Measurements from ENCODE around the gene NUTF2.

NUTF2 gene

DNA sequence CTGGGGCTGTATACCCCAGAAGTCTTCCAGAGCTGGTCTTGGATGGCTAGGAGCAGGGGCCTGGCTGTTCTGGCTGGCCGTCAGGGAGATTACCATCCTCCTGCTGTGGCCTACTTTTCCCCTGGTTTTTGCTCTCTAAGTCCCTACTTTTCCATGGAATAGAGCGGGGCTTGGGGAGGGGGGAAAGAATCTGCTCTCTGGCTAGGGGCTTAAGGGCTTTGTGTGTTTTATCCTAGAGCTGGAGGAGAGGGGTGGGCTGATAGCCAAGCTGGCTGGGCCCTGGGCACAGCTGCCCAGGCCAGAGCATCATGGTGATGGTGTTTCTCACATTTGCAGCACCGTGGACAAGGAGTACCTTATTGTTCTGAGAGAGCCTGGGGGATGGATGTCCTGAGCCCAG lies 41.6 kb downstream of the NUTF2 start:
- Histone ChIP-seq H3K79me1 (ENCODE audit: low read length) (peaks cover under 1% of the 10 kb centered on the region), H3K4me2 (ENCODE audit: low read length) (no peak overlapping the region), H3K36me3 (ENCODE audit: control insufficient read depth, insufficient read depth, low read length) (no peaks in the 10 kb centered on the region), H3K4ac (ENCODE audit: low read depth, low read length) (no peak overlapping the region), H2BK15ac (replicated peaks; ENCODE audit: low read depth) (no peak overlapping the region), H4K5ac (ENCODE audit: low read length) (no peak overlapping the region), H3K4me1 (ENCODE audit: control insufficient read depth, low read depth, low read length) (peaks cover 3% of the 10 kb centered on the region), H3K18ac (ENCODE audit: low read length) (no peak overlapping the region), H2BK120ac (ENCODE audit: low read depth, low read length) (no peak overlapping the region), H2BK5ac (ENCODE audit: low read length) (no peak overlapping the region), H4K8ac (ENCODE audit: low read depth, low read length) (no peak overlapping the region), H3K4me3 (ENCODE audit: low read length) (no peak overlapping the region), H3K27ac (ENCODE audit: low read depth, low read length) (no peak overlapping the region), H3K27me3 (ENCODE audit: insufficient read depth, low read length, poor library complexity) (no peaks in the 10 kb centered on the region), H3K23ac (ENCODE audit: low read length) (no peak overlapping the region), H3K79me2 (ENCODE audit: control insufficient read depth, insufficient read depth, low read length) (peaks cover 1% of the 10 kb centered on the region), H3K9ac (ENCODE audit: low read length) (no peak overlapping the region), H3K56ac (ENCODE audit: low read length) (no peak overlapping the region), H2AK5ac (ENCODE audit: low read length) (no peak overlapping the region)
- no peak for DNase-seq
- no CpG with 5 or more reads among the region's 3 CpGs for WGBS (ENCODE audit: extremely low coverage, insufficient coverage, low lambda C conversion rate)

DNA sequence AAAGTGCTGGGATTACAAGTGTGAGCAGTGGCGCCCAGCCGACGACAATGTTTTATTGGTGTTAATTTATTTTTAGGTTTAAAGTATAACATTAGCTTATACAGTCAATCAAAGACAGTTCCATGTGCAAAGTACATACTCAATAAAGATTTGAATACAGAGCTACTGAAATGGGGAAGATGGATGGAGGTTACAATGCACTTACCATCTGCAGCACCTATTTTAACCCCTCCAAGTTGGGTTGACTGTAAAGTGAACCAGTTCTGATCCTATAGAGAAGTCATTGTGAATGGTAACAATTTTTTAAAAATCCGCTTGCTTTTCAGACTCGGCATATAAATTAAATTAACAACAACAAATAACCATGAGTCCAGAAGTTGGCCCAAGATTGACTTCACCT lies 45.6 kb downstream of the NUTF2 start:
- H4K8ac ChIP-seq (ENCODE audit: low read depth, low read length): no peak overlapping the region
- H3K23ac ChIP-seq (ENCODE audit: low read length): no peak overlapping the region
- no peak overlapping the region for H3K4me3 ChIP-seq (ENCODE audit: low read length)
- H3K36me3 ChIP-seq (ENCODE audit: control insufficient read depth, insufficient read depth, low read length): no peaks in the 10 kb centered on the region
- H3K79me1 ChIP-seq (ENCODE audit: low read length): peaks cover 19% of the 10 kb centered on the region
- no peak for DNase-seq
- no peak overlapping the region for H2BK15ac ChIP-seq (replicated peaks; ENCODE audit: low read depth)
- no peak overlapping the region for H3K4ac ChIP-seq (ENCODE audit: low read depth, low read length)
- no peak overlapping the region for H2AK5ac ChIP-seq (ENCODE audit: low read length)
- H3K4me2 ChIP-seq (ENCODE audit: low read length): no peak overlapping the region
- WGBS (ENCODE audit: extremely low coverage, insufficient coverage, low lambda C conversion rate): no CpG with 5 or more reads among the region's 5 CpGs
- no peak overlapping the region for H4K5ac ChIP-seq (ENCODE audit: low read length)
- no peak overlapping the region for H2BK120ac ChIP-seq (ENCODE audit: low read depth, low read length)
- H3K27me3 ChIP-seq (ENCODE audit: insufficient read depth, low read length, poor library complexity): no peaks in the 10 kb centered on the region
- H2BK5ac ChIP-seq (ENCODE audit: low read length): no peak overlapping the region
- H3K9ac ChIP-seq (ENCODE audit: low read length): peak overlapping the region; percentile 49
- H3K27ac ChIP-seq (ENCODE audit: low read depth, low read length): no peak overlapping the region
- H3K56ac ChIP-seq (ENCODE audit: low read length): no peak overlapping the region
- H3K4me1 ChIP-seq (ENCODE audit: control insufficient read depth, low read depth, low read length): peaks cover 3% of the 10 kb centered on the region
- peaks cover 24% of the 10 kb centered on the region for H3K79me2 ChIP-seq (ENCODE audit: control insufficient read depth, insufficient read depth, low read length)
- no peak overlapping the region for H3K18ac ChIP-seq (ENCODE audit: low read length)

DNA sequence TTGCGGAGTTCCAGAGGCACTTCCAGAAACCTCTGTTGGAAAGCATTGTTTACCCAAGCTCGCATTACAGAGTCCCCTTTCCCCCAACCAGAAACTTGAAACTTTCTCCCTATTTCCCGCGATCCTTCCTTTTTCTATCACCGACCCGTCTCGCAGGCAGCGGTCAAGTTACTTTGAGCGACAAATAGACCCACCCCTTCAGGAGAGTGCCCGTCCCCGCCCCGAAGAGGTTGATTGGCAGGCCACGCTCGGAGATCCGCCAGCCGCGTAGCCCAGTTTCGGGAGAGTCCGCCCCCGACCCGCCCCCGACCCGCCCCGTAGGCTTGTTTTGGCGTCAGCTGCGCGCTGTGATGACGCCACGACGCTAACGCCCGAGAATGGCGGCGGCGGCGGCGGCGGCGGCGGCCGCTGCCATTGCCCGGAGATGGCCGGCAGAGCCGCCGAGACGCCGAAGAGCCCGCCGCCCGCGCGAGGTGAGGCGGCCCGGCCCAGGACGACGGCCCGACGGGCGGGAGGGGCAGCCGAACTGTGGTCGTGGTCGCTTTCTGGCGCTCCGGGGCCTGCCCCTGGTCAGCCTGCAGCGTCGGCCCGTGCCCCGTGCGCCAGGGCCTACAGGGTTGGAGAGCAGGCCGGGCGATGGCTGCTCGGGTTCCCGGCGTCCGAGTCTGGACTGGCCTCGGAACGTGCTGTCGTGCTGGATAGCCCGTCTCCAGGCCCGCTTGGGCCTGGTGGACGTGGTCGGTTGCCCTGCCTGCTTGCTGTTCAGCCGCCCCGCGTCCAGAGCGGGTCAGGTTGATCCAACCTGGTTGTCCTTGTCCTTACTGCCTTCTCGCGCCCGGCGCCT lies 46.4 kb downstream of the NUTF2 start, which contains the start of gene PSKH1:
Gene PSKH1 (plus strand): TSS at position 356 of the 844 bp plus-strand sequence. CDS start 15,496 bp downstream, outside the sequence.
- Histone ChIP-seq H3K18ac (ENCODE audit: low read length) (peak within 1 kb of the TSS; percentile 62), H2AK5ac (ENCODE audit: low read length) (peak within 1 kb of the TSS; percentile 64), H3K4me1 (ENCODE audit: control insufficient read depth, low read depth, low read length) (peaks cover 3% of the 10 kb centered on the region), H3K79me1 (ENCODE audit: low read length) (peaks cover 21% of the 10 kb centered on the region), H3K23ac (ENCODE audit: low read length) (no peak within 1 kb of the TSS), H2BK120ac (ENCODE audit: low read depth, low read length) (no peak within 1 kb of the TSS), H2BK15ac (replicated peaks; ENCODE audit: low read depth) (no peak within 1 kb of the TSS), H3K4ac (ENCODE audit: low read depth, low read length) (peak within 1 kb of the TSS; percentile 93), H3K27me3 (ENCODE audit: insufficient read depth, low read length, poor library complexity) (no peaks in the 10 kb centered on the region), H3K4me3 (ENCODE audit: low read length) (peak within 1 kb of the TSS; percentile 97), H3K56ac (ENCODE audit: low read length) (peak within 1 kb of the TSS; percentile 99), H3K4me2 (ENCODE audit: low read length) (peak within 1 kb of the TSS; percentile 90), H3K9ac (ENCODE audit: low read length) (peak within 1 kb of the TSS; percentile 99), H3K27ac (ENCODE audit: low read depth, low read length) (peak within 1 kb of the TSS; percentile 54), H4K5ac (ENCODE audit: low read length) (no peak within 1 kb of the TSS), H2BK5ac (ENCODE audit: low read length) (peak within 1 kb of the TSS; percentile 62), H3K36me3 (ENCODE audit: control insufficient read depth, insufficient read depth, low read length) (no peaks in the 10 kb centered on the region), H4K8ac (ENCODE audit: low read depth, low read length) (no peak within 1 kb of the TSS), H3K79me2 (ENCODE audit: control insufficient read depth, insufficient read depth, low read length) (peaks cover 24% of the 10 kb centered on the region)
- no CpG with 5 or more reads among the region's 90 CpGs for WGBS (ENCODE audit: extremely low coverage, insufficient coverage, low lambda C conversion rate)
- peak; percentile 99 for DNase-seq

DNA sequence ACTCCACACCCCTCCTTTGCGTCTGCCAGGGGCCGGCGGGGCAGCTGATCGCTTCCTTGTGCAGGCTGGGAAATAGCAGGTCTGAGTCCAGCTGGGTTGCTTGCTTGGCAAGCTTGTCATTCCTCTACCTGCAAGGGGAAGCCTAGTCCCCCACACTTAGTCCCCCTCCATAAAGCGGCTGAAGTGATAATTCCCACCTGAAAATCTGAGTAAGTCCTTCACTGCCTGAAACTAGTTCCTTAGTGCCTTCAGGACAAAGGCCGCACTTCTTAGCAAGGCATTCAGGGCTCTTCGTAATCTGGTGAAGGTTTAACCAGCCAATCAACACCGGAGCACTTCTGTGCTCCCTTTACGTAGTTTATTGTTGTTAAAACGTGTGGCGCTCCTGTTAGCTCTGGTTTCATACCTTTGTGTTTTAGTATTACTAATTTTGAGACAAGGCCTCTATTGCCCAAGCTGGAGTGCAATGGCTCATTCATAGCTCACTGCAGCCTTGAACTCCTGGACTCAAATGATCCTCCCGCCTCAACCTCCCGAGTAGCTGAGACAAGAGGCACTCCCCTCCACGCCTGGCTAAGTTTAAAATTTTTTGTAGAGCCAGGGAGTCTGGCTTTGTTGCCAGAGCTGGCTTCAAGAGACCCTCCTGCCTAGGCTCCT lies 47.1 kb downstream of the NUTF2 start:
- no peaks in the 10 kb centered on the region for H3K27me3 ChIP-seq (ENCODE audit: insufficient read depth, low read length, poor library complexity)
- H2BK120ac ChIP-seq (ENCODE audit: low read depth, low read length): no peak overlapping the region
- no peak overlapping the region for H2BK5ac ChIP-seq (ENCODE audit: low read length)
- H3K4ac ChIP-seq (ENCODE audit: low read depth, low read length): peak overlapping the region; percentile 93
- peak overlapping the region; percentile 99 for H3K9ac ChIP-seq (ENCODE audit: low read length)
- peak; percentile 71 for DNase-seq
- H3K79me1 ChIP-seq (ENCODE audit: low read length): peaks cover 21% of the 10 kb centered on the region
- H3K23ac ChIP-seq (ENCODE audit: low read length): no peak overlapping the region
- peak overlapping the region; percentile 2 for H3K27ac ChIP-seq (ENCODE audit: low read depth, low read length)
- H3K56ac ChIP-seq (ENCODE audit: low read length): peak overlapping the region; percentile 99
- H3K18ac ChIP-seq (ENCODE audit: low read length): peak overlapping the region; percentile 62
- H4K5ac ChIP-seq (ENCODE audit: low read length): no peak overlapping the region
- no peak overlapping the region for H4K8ac ChIP-seq (ENCODE audit: low read depth, low read length)
- H3K79me2 ChIP-seq (ENCODE audit: control insufficient read depth, insufficient read depth, low read length): peaks cover 24% of the 10 kb centered on the region
- no peaks in the 10 kb centered on the region for H3K36me3 ChIP-seq (ENCODE audit: control insufficient read depth, insufficient read depth, low read length)
- H3K4me3 ChIP-seq (ENCODE audit: low read length): peak overlapping the region; percentile 97
- no CpG with 5 or more reads among the region's 14 CpGs for whole genome bisulfite sequencing (ENCODE audit: extremely low coverage, insufficient coverage, low lambda C conversion rate)
- peaks cover 3% of the 10 kb centered on the region for H3K4me1 ChIP-seq (ENCODE audit: control insufficient read depth, low read depth, low read length)
- H2AK5ac ChIP-seq (ENCODE audit: low read length): peak overlapping the region; percentile 64
- peak overlapping the region; percentile 90 for H3K4me2 ChIP-seq (ENCODE audit: low read length)
- no peak overlapping the region for H2BK15ac ChIP-seq (replicated peaks; ENCODE audit: low read depth)

DNA sequence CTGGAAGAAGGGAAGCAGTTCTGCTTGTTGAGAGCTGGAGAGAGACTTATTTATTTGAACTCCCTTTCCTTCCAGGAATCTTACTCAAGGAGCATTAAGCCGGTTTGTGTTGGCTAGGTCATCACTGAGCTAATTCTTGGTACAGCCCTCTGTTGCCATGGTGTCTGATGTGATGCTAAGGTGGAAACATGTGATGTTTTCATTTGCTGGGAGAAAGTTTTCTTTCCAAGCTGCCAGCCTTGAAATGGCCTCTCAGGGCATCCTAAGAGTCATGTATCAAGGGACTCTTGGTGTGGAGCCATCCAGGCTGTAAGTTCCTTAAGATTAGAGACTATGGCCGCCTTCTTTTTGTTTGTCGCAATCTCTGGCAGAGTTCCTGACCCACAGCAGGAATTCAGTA lies 50.5 kb downstream of the NUTF2 start:
- Histone ChIP-seq H2AK5ac (ENCODE audit: low read length) (no peak overlapping the region), H2BK15ac (replicated peaks; ENCODE audit: low read depth) (no peak overlapping the region), H3K4ac (ENCODE audit: low read depth, low read length) (no peak overlapping the region), H4K8ac (ENCODE audit: low read depth, low read length) (no peak overlapping the region), H3K4me1 (ENCODE audit: control insufficient read depth, low read depth, low read length) (peaks cover 3% of the 10 kb centered on the region), H3K4me3 (ENCODE audit: low read length) (no peak overlapping the region), H3K36me3 (ENCODE audit: control insufficient read depth, insufficient read depth, low read length) (no peaks in the 10 kb centered on the region), H3K4me2 (ENCODE audit: low read length) (no peak overlapping the region), H3K79me2 (ENCODE audit: control insufficient read depth, insufficient read depth, low read length) (peaks cover 26% of the 10 kb centered on the region), H4K5ac (ENCODE audit: low read length) (no peak overlapping the region), H2BK120ac (ENCODE audit: low read depth, low read length) (no peak overlapping the region), H3K79me1 (ENCODE audit: low read length) (peaks cover 23% of the 10 kb centered on the region), H3K27me3 (ENCODE audit: insufficient read depth, low read length, poor library complexity) (no peaks in the 10 kb centered on the region), H3K56ac (ENCODE audit: low read length) (no peak overlapping the region), H3K9ac (ENCODE audit: low read length) (no peak overlapping the region), H3K23ac (ENCODE audit: low read length) (no peak overlapping the region), H3K18ac (ENCODE audit: low read length) (no peak overlapping the region), H3K27ac (ENCODE audit: low read depth, low read length) (no peak overlapping the region), H2BK5ac (ENCODE audit: low read length) (no peak overlapping the region)
- no CpG with 5 or more reads among the region's 3 CpGs for WGBS (ENCODE audit: extremely low coverage, insufficient coverage, low lambda C conversion rate)
- no peak for DNase-seq
